SW480 (cell line): ENCODE results near the gene PRMT2.
"Not testable (repeated sequence)": the region's sequence is repeated elsewhere in the genome, so short reads cannot be mapped to it uniquely, and the experiment has no call there.

ENCODE experiments used
- DNase-seq: peaks from one replicate; pipeline ENCODE4 v3.0.0-alpha.2; 2016; ENCODE audit warnings: low spot score

PRMT2 gene

DNA sequence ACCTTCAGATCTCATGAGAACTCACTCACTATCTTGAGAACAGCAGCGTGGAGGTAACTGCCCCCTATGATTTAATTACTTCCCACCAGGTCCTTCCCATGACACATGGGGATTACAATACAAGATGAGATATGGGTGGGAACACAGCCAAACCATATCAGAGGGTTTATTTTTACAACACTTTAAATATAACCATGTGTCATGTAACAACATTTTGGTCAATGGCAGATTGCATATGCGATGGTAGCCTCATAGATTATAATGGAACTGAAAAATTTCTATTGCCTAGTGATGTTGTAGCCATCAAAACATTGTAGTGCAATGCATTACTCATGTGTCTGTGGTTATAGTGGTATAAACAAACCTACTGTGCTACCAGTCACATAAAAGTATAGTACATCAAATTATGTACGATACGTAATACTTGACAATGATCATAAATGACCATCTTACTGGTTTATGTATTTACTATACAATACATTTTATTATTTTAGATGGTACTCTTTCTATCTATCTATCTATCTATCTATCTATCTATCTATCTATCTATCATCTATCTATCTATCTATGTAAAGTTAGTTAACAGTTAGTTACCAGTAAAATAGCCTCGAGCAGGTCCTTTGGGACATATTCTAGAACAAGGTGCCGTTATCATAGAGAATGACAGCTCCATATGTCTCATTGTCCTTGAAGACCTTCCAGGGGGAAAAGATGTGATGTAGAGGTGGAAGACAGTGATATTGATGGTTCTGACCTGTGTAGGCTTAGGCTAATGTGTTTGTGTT lies 18.0 kb upstream of the PRMT2 start:
- no peak for DNase-seq

DNA sequence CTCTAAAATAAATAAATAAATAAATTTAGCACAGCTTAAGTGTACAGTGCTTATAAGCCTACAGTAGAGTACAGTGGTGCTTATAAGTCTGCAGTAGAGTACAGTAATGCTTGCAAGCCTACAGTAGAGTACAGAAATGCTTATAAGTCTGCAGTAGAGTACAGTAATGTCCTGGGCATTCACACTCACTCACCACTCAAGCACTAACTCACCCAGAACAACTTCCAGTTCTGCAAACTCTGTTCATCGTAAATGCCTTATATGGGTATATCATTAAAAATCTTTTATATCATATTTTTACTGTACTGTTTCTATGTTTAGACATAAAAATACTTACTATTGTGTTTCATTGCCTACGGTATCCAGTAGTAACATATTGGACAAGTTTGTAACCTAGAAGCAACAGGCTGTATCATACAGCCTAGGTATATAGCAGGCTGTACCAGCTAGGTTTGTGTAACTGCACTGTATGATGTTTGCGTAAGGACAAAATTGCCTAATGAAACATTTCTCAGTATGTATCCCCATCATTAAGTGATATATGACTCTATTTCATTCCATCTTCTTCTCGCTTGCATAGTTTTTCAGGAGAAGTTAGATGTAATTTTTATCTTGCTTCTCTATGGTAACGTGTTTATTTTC lies 16.6 kb upstream of the PRMT2 start:
- DNase-seq = no peak

DNA sequence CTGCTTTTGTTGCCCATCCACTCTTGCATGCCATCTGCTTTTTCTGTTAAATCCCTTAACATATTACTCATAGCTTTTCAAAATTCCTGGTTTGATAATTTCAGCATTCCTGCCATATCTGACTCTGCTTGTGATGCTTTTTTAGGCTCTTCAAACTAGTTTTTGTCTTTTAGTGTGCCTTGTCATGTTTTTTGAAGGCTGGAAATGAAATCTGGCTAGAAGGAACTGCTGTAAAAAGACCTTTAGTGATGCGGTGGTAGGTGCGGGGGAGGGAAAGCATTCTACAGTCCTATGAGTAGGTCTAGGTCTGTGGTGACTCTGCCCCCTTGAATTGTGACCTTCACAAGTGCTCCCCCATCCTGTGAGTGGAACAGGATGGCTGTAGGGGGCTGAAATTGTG lies 15.6 kb upstream of the PRMT2 start:
- no peak for DNase-seq

DNA sequence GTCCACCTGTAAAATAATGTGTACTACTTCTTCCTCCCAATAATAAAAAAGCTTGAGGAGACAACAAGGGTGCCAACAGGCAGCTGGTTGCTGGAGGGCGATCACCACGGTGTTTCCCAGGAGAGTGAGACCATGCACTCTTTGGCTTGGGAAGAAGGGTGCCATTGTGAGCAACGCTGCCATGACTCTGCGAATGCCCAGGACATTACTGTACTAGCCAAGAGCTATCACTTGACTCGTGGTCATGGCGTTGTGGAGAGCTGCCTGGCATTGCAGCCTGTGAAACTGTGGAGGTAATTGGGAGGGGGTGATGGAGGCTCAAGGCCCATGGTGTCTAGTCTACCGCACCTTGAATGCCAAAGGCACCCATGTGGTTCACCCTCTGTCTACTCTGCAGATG lies 14.6 kb upstream of the PRMT2 start:
- no peak for DNase-seq

DNA sequence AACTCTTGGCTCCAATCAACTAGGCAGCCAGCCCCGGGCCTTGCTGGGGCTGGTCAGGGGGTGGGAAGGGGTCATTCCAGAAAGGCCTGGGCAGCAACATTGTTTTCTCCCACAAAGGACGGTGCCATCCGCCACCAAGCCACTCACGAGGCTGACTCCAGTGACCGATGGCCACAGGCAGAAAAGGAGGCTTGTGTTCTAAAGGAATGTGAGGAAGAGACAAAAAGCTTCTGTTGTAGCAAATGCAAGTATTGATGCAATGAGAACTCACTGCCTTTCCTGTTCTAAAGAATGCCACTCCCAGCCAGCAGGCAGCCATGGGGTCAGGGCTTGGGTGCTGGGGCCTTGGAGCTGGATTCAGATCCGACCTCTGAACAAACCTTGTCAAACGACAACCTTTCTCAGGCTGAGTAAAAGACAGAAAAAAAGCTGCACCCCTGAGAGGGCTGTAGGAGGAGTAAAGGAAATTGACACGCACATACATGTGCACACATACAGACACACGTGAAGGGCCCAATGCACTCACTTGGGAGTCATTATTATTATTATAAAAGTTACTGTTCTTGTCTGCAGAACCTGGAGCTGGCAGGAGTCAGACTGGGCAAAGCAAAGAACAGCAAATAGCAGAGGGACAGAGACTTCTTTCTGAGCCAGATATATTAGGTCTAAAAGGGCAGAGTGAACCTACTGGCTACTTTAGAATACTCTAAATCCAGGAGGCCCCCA lies 13.9 kb upstream of the PRMT2 start:
- DNase-seq = no peak

DNA sequence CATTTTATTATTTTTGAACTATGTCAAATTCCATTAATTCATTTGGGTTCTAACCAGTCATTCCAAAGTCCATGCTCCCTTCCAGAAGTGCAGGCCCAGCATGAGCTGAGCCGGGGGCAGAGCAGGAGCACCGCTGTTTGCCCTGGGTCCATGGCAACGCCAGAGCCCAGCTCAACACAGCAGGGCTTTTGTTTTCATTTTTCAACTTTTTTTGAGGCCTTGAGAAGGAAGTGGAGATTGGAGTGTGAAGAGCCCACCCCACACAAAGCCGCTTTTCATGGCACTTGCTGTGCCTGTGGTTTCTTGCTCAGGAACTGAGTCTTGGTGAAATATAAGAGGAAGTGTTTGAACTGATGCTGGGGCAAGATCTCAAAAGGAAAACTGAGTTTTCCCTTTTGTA lies 13.2 kb upstream of the PRMT2 start:
- DNase-seq = no peak

DNA sequence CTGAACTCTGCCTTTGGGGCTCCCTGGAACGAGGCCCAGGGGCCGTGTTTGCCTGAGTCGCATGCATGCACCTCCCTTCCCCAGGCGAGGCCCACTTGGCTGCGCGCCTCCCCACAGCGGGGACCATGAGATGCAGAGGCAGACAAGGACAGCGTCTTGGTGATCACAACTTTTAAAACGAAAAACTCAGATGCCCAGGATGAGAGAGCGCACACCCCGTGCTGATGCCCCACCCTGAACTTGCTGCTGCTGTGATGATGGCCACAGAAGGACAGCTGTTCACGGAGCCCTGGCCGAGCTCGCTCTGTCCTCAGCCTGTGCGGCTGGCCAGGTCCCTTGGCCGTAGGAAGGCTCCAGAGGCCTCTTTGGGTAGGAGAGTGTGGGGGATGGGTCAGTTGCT lies 11.4 kb upstream of the PRMT2 start:
- no peak for DNase-seq

DNA sequence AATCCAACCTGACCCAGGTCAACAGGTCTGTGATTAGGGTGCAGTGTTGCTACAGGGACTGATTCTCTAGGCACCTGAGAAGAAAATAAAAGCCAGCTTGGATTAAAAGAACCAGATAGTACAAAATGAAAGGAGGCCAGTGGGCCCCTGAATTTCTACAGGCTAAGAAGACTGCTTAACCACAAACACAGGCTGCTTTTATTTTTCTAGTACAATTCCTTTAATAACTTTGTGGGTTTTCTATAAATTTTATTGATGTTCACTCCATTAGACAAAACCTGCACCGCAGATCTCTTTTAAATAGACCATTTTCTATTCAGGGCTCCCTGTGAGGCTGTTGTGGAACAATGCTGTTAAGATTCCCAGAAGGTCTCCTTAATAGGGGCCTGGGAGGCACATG lies 9.7 kb upstream of the PRMT2 start:
- DNase-seq = no peak

DNA sequence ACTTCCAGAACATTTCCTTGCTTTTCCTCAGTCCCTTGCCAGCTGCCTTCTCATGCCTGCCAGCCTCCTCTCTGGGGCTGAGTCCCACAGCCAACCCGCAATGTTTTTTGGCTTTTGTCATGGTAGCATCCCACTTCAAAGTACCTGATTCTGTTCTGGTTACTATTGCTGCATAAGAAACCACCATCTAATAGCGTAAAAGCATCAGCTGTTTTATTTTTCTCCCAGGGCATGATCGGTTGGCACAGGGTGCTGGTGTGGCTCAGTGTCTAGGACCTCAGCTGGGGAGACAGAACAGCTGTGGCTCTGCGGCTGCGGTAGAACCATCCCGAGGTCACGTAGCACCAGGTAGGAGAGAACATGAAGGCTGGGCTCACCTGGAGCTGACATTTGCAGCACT lies 8.9 kb upstream of the PRMT2 start:
- no peak for DNase-seq

DNA sequence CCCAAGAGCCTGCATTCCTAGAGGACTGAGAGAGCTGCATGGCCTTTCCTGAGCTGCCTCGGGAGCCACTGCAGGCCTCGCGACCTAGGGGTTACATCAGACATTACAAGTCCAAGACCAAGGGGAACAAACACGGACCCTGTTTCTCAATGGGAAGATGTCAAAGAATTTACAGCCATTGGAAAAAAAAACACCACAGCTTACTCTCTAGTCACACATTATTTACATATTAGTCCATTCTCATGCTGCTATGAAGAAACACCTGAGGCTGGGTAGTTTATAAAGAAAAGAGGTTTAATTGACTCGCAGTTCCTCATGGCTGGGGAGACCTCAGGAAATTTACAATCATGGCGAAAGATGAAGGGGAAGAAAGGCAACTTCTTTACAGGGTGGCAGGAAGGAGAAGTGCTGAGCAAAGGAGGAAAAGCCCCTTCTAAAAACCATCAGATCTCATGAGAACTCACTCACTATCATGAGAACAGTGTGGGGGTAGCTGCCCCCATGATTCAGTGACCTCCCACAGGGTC lies 8.4 kb upstream of the PRMT2 start:
- DNase-seq = no peak

DNA sequence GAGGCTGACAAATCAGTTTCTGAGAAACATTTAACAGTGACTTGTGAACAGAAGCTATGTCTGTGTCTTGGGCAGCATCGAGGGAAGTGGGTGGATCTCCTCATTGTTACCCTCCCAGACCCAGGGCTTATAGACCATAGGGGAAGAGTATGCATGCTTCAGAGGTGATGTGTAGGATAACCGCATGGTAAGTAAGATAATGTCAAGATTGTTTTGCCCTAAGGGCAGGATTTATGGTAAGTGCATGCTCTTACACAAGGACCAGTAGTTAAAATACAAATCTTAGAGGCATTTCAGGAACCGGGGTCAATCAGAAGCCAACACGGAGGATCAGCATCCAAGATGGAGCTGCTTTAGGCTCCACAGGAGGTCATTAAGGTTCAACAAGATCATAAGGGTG lies 7.7 kb upstream of the PRMT2 start:
- DNase-seq = no peak

DNA sequence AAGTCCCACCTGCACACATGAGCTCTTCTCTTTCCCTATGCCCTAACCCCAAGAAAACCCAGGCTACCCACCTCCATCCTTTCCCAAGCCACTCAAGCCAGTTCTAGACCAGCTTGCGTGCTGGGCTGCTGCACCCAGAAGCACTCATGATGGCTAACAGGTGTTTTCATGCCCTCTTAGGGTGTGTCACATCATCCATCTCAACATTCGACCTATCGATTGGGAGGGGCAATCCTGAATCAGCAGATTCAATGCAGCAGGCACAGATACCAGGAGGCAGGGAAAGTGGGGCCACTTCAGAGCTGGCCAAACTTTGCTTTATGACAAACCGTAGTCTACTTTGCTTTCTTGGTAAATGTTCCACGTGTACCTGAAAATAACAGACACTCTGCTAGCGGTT lies 6.6 kb upstream of the PRMT2 start:
- DNase-seq = no peak

DNA sequence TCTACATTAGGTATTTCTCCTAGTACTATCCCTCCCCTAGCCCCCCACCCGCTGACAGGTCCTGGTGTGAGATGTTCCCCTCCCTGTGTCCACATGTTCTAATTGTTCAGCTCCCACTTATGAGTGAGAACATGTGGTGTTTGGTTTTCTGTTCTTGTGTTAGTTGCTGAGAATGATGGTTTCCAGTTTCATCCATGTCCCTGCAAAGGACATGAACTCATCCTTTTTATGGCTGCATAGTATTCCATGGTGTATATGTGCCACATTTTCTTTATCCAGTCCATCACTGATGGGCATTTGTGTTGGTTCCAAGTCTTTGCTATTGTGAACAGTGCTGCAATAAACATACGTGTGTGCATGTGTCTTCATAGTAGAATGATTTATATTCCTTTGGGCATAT lies 4.6 kb upstream of the PRMT2 start:
- DNase-seq = not testable (repeated sequence)

DNA sequence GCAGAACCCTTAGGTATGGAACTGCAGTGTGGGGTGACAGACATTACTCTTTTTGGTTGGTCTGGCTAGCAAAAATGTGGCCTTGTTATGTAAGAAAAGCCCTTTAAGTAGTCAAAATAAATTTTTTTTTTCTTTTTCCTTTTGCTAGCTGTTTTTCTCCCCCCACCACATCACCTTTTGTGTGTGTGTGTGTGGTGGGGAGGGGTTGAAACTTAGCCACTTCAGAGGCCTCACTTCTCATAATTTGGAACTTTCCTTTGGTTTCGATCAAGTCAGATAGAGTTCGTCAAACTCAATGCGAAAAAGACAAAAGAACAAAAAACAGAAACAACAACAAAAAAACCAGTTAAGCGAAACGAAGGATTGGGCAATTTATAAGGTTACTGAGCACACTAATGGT lies 1.9 kb upstream of the PRMT2 start:
- no peak for DNase-seq

DNA sequence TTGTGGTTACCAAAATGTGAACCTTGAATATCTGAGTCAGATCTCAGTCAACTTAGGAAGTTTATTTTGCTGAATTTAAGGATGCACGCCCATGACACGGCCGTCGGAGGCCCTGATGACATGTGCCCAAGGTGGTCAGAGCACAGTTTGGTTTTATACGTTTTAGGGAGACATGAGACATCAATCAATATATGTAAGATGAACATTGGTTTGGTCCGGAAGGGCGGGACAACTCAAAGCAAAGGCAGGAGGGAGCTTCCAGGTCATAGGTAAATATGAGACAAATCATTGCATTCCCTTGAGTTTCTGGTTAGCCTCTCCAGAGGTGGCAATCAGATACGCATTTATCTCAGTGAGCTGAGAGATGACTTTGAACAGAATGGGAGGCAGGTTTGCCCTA lies 1.0 kb upstream of the PRMT2 start:
- peak; percentile 8 for DNase-seq

DNA sequence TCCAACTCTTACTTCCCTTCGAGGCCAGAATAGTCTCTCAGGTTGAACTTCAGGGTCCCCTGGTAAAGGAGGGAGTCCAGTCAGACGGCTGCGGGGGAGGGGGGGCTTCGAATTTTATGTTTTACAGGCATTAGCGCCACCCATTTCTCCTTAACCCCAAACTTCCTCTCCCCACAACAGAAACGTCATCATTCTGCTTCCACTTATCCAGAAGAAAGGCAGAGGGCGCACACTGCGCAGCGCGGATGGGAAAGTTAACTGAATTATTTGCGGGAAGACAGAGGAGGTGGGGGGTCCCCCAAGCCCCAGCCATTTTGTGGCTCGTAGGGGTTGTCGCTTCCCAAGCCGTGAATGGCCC lies 529 bp upstream of the PRMT2 start:
- peak; percentile 92 for DNase-seq

DNA sequence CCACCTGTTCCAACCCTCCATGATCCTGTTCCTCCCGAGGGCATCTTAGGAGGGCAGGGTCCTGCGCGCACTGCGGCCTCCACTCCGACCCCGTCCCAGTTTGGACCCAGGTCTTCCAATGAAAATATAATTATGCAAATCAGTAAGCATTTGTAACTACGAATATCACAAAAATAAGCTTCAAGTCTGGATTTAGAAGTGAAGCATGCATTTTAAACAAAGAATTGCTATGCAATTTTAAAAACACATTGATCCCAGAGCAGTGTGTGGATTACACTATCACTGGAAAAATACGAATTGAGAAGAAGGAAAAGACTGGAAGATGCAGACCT lies 673 bp downstream of the PRMT2 start:
- DNase-seq = no peak

DNA sequence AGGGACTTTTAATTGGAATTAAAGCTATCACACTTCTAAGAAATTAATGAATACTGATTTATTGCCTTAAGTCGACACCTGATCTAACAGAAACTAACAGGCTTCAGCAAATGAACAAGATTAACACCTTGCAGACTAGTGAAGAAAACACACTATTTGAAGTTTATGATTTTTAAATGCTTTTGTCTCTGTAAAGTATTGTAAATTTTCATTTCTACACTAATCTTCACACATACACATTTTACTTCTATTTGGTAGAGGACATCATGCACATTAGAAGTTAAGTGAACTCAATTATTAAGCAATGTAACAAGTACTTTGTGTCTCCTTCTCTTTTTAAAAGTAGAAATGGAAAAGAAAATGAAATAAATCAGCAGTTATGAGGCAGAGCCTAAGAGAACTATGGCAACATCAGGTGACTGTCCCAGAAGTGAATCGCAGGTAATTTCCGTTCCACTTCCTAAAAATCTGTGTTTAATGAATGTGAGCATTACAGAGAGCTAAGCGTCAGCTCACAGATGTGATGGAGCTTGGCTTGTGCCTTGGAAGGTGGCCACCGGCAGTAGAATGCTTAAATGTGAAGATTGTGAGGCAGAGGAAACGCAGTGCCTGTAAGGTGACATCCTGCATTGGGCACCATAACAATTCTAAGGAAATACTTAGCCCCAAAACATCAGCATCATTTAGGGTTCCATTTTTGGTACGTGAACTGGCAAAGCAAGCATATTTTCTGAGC lies 1.2 kb downstream of the PRMT2 start:
- DNase-seq = no peak

DNA sequence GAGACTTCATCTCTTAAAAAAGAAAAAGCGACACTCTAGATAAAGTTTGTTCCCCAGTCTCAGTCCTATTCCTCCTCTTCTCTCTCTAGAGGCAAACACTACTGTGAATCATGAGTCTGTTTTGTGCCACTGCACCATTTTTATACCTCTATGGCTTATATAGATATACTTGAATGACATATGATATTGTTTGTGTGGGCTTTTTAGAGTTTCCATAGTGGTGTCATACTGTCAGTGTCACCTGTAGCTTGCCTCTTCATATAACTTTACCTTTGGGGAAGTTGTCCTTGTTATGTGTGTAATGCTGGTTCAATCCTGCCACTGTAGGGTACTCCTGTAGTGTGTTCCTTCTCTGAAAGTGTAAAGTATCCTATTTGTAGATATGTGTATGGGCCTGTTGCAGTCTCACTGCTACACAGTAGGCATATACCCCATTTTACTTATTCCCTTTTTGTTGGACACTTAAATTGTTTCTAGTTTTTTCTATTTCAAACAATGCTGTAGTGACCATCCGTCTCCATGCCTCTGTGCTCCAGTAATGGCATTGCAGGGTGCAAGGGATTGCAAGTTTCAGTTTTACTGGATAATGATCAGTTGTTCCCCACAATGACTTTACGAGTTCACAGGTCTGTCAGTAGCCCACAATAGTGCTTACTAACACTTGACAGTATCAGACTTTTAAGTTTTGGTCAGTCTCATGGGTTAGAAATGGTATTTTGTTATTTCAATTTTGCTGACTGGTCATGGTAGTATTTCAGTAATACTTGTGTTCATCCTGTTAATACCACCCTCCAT lies 2.7 kb downstream of the PRMT2 start:
- no peak for DNase-seq

DNA sequence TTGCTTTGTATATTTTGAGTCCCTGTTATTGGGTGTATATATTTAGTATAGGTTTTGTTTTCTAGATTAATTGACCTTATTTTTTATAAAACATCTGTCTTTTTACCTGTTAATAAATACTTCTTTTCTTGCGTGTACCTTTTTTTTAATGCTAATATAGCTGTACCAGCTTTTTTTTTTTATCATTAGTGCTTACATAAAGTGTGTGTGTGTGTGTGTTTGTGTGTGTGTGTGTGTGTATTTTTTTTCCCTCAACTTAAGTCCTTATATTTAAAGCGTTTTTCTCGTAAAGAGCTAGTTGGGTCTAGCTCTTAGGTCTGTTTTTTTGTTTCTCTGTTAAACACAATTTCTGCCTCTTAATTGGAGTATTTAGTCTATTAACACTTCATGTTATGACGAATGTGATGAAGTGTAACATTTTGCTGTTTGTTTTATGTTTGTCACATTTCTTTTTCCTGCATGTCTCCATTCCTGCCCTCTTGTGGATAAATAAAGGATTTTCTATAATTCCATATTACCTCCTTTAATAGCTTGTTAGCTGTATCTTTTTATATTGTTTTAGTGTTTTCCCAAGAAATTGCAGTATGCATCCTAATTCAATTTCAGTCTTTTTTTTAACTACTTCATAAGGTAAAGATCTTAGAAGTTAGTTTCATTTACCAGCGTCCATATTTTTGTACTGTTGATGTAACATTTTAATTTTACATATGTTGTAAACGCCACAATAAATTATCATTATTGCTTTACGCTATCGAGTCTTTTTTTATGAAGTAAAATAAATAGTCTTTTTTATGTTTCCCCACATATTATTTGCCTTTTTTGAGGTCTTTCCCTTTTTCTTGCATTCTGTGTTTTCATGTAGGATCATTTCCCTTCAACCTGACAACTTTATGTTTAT lies 4.3 kb downstream of the PRMT2 start:
- peak; percentile 31 for DNase-seq

DNA sequence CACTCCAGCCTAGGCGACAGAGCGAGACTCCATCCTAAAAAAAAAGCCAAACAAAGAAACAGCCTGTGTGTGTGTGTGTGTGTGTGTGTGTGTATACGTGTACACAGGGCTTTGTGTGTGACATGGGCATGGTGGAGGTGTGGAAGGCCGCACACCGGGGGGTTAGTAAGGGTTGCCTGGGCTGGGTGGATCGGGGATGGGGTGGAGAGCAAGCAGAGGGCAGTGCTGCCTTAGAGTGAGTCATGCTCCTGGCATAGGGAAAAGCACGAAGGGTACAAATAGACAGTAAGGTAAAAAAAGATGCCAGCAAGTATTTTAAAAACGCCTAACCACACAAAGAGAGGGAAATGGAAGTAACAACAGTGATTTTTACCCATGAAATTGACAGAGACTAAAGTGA lies 6.2 kb downstream of the PRMT2 start:
- DNase-seq = no peak
